GM12872 (cell line): Measurements from ENCODE around the gene ZYX.

Experiments used
- CTCF ChIP-seq: IDR thresholded peaks from 3 replicates; pipeline ENCODE4 v1.5.1; 2011; ENCODE audit warnings: low read depth, mild to moderate bottlenecking, low read length, moderate library complexity; ENCODE audit not compliant: insufficient read depth

Gene ZYX

DNA sequence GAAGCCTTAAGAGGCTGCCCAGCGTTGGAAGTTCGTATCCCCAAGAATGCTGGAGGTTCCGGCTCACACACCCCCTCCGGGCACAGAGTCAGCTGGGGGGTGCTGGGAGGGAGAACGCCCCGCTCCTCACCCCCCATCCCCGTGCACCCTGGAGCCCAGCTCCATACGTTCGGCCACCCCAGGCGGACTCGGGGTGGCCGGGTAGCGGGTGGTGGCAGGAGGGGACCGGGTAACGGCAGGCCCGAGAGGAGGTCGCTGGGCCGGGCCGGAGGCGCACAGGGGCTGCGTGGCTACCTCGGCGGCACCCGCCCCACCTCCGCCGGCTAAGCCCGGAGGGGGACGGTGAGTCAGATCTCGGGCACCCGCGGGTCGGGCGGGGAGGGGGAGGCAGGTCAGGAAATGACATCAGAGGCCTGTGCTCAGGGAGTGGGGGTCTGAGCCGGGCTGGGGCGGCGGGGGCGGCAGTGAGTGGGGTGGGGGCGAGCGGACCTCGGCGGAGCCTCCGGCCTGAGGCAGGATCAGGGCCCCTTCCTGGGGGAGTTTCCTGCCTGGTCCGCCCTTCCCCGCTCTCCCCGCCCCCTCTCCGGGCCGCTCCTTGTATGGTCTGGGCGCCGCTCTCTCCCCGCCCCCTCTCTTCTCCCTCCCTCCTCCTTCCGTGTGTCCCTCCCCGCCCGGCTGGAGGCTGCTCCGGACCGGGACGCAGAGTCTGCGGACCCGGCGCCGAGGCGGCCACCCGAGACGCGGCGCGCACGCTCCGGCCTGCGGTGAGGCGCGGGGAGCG, at the start of gene ZYX:
Gene ZYX (plus strand): TSS at position 700 of the 781 bp plus-strand sequence. CDS start 227 bp downstream, outside the sequence.
- no peak for TF ChIP-seq CTCF

GRCh38 chr7:143334244-143334643, 46.9 kb upstream of the ZYX start:
- no peak for TF ChIP-seq CTCF

DNA sequence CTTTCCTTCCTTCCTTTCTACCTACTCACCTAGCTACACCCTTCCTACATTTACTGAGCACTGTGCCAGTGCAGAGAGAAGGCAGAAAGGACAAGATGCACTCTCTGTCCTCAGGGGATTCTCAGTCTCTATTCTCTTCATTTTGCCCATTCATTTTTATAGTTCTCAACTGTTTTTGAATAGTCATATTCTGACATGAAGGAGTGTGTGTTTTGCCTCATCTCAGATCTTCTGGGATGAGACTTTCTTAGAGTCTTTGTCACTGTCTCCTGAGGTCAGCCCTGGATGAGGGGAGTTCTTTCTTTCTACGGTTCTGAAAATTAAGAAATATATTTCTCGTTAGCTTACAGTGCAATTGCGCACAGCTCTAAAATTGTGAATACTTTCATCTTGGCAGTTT, 43.9 kb upstream of the ZYX start:
- TF ChIP-seq CTCF: no peak

GRCh38 chr7:143341842-143342241, 39.3 kb upstream of the ZYX start:
- TF ChIP-seq CTCF: no peak

DNA sequence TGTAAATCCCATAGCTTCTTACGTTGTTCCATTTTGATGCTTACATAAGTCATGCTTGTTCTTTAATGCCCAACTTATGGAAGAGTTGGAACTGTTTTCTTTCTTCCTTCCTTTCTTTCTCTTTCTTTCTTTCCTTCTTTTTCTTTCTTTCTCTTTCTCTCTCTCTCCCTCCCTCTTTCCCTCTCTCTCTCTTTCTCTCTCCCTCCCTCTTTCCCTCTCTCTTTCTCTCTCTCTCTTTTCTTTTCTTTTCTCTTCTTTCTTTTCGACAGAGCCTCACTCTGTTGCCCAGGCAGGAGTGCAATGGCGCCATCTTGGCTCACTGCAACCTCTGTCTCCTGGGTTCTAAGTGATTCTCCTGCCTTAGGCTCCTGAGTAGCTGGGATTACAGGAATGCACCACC, 37.5 kb upstream of the ZYX start:
- no peak for TF ChIP-seq CTCF

GRCh38 chr7:143345428-143345900, 35.7 kb upstream of the ZYX start:
- TF ChIP-seq CTCF: peak; percentile 51; the same call in 2 of the 3 replicates

DNA sequence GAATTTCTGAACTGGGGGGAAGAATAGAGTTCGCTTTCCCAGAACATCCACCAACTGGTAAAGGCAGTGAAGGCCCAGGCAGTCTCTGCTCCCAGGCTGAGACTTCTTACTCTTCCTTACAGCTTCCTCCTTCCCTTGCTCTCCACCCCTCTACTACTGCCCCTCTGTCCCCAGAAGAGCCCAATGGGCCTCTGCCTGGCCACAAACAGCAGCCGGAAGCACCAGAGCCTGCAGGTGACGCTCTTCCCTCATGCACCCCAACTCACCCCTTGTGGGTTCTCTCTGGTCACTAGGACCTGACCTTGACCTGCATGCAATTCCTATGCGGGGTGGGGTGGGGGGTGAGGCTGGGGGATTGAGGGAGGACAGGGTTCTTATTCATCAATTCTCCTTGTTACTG, 35.1 kb upstream of the ZYX start:
- no peak for TF ChIP-seq CTCF

DNA sequence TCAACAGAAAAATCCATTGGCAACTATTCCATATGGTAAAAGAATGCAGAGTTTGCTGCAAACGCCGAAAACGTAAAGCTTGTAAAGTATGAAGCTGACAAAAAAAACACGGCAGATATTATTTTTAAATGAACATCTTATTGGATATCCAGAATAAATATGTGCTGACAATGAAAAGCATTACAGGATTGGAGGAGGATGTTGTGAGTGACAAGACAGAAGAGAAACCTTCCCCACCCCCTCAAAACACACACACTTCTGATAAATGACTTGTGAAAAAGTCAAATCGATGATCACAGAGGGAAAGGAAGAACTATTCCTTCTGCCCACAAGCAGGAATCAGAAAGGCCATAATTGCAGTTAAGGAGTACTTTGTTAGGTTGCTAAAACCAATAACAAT, 33.2 kb upstream of the ZYX start:
- no peak for TF ChIP-seq CTCF
